ENCODE measurements around the gene RNASEH2A.

Gene RNASEH2A

DNA sequence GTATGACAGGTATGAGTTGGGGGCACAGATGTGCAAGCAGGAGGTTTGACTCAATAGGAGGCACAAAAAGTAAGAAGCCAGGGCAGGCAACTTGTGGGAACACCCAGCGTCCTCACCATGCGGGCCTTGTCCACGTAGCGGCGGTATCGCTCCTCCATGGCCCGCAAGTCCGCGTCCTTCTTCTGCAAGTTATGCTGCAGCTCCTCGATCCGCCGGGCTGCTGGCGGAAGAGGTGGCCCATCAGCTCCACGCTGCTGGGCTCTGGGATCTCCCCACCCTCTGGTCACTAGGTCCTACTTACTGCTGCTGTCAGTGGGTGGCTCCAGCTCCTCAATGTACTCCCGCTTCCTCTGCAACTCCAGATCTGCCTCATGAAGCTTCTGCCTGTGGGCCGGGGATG lies 41.7 kb upstream of the RNASEH2A start:
- TF ChIP-seq, protein P1, sequence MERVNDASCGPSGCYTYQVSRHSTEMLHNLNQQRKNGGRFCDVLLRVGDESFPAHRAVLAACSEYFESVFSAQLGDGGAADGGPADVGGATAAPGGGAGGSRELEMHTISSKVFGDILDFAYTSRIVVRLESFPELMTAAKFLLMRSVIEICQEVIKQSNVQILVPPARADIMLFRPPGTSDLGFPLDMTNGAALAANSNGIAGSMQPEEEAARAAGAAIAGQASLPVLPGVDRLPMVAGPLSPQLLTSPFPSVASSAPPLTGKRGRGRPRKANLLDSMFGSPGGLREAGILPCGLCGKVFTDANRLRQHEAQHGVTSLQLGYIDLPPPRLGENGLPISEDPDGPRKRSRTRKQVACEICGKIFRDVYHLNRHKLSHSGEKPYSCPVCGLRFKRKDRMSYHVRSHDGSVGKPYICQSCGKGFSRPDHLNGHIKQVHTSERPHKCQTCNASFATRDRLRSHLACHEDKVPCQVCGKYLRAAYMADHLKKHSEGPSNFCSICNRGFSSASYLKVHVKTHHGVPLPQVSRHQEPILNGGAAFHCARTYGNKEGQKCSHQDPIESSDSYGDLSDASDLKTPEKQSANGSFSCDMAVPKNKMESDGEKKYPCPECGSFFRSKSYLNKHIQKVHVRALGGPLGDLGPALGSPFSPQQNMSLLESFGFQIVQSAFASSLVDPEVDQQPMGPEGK (CRISPR knock-in tag; IDR thresholded peaks at IDR 0.05; ENCODE audit: borderline replicate concordance) = no peak
- TF ChIP-seq ZNF70 (CRISPR knock-in tag; IDR thresholded peaks at IDR 0.05) (no peak), ZC3H10 (CRISPR knock-in tag; IDR thresholded peaks at IDR 0.05) (no peak), BACH2 (CRISPR knock-in tag; IDR thresholded peaks at IDR 0.05; ENCODE audit: borderline replicate concordance) (no peak), ESRRG (CRISPR knock-in tag; IDR thresholded peaks at IDR 0.05) (no peak), ISL1 (CRISPR knock-in tag; IDR thresholded peaks at IDR 0.05) (no peak), ZFP3 (CRISPR knock-in tag; IDR thresholded peaks at IDR 0.05) (no peak), GLIS3 (CRISPR knock-in tag; IDR thresholded peaks at IDR 0.05) (no peak), OSR1 (CRISPR knock-in tag; IDR thresholded peaks at IDR 0.05) (no peak), PPARA (CRISPR knock-in tag; IDR thresholded peaks at IDR 0.05; ENCODE audit: borderline replicate concordance) (no peak), SNAI2 (CRISPR knock-in tag; IDR thresholded peaks at IDR 0.05) (no peak)
- TF ChIP-seq, protein P2, sequence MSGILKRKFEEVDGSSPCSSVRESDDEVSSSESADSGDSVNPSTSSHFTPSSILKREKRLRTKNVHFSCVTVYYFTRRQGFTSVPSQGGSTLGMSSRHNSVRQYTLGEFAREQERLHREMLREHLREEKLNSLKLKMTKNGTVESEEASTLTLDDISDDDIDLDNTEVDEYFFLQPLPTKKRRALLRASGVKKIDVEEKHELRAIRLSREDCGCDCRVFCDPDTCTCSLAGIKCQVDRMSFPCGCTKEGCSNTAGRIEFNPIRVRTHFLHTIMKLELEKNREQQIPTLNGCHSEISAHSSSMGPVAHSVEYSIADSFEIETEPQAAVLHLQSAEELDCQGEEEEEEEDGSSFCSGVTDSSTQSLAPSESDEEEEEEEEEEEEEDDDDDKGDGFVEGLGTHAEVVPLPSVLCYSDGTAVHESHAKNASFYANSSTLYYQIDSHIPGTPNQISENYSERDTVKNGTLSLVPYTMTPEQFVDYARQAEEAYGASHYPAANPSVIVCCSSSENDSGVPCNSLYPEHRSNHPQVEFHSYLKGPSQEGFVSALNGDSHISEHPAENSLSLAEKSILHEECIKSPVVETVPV (CRISPR knock-in tag; IDR thresholded peaks at IDR 0.05) = no peak
- TF ChIP-seq, protein P3, sequence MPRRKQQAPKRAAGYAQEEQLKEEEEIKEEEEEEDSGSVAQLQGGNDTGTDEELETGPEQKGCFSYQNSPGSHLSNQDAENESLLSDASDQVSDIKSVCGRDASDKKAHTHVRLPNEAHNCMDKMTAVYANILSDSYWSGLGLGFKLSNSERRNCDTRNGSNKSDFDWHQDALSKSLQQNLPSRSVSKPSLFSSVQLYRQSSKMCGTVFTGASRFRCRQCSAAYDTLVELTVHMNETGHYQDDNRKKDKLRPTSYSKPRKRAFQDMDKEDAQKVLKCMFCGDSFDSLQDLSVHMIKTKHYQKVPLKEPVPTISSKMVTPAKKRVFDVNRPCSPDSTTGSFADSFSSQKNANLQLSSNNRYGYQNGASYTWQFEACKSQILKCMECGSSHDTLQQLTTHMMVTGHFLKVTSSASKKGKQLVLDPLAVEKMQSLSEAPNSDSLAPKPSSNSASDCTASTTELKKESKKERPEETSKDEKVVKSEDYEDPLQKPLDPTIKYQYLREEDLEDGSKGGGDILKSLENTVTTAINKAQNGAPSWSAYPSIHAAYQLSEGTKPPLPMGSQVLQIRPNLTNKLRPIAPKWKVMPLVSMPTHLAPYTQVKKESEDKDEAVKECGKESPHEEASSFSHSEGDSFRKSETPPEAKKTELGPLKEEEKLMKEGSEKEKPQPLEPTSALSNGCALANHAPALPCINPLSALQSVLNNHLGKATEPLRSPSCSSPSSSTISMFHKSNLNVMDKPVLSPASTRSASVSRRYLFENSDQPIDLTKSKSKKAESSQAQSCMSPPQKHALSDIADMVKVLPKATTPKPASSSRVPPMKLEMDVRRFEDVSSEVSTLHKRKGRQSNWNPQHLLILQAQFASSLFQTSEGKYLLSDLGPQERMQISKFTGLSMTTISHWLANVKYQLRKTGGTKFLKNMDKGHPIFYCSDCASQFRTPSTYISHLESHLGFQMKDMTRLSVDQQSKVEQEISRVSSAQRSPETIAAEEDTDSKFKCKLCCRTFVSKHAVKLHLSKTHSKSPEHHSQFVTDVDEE (CRISPR knock-in tag; IDR thresholded peaks at IDR 0.05) = no peak
- ATAC-seq = no peak

DNA sequence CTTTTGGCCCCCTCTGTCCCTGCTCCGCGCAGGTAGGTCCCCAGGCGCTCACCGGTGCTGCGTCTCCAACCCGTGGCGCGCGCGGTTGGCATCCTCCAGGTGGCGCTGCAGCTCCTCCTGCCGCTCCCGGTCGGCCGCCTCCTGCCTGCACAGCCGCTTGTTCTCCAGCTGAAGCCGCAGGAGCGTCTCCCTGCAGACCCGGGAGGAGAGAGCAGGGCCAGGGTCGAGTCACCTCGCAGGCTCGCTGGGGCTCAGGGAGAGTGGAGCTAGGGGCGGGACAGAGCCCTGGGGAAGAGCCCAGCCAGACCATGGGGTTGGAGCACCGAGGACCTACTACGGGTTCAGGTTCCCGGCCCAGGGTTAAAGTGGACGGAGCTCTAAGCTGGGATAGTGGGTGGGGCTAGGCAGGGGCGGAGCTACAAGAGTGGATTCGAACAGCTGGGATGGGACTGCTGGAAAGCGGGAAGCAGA lies 40.3 kb upstream of the RNASEH2A start:
- no peak for ATAC-seq
- TF ChIP-seq ZNF565 (CRISPR knock-in tag; conservative IDR thresholded peaks at IDR 0.05; ENCODE audit: low read depth) (no peak), OSR1 (CRISPR knock-in tag; IDR thresholded peaks at IDR 0.05) (no peak), GLIS3 (CRISPR knock-in tag; IDR thresholded peaks at IDR 0.05) (no peak), BACH2 (CRISPR knock-in tag; IDR thresholded peaks at IDR 0.05; ENCODE audit: borderline replicate concordance) (no peak), ZC3H10 (CRISPR knock-in tag; IDR thresholded peaks at IDR 0.05) (no peak), ESRRG (CRISPR knock-in tag; IDR thresholded peaks at IDR 0.05) (no peak), PPARA (CRISPR knock-in tag; IDR thresholded peaks at IDR 0.05; ENCODE audit: borderline replicate concordance) (no peak), ZFP3 (CRISPR knock-in tag; IDR thresholded peaks at IDR 0.05) (no peak), ZFP30 (CRISPR knock-in tag; IDR thresholded peaks at IDR 0.05) (no peak), RARB (CRISPR knock-in tag; IDR thresholded peaks at IDR 0.05) (no peak), ISL1 (CRISPR knock-in tag; IDR thresholded peaks at IDR 0.05) (no peak), TCF4 (CRISPR knock-in tag; IDR thresholded peaks at IDR 0.05; ENCODE audit: borderline replicate concordance) (no peak), ZNF70 (CRISPR knock-in tag; IDR thresholded peaks at IDR 0.05) (no peak)
- TF ChIP-seq, protein P1 (CRISPR knock-in tag; IDR thresholded peaks at IDR 0.05; ENCODE audit: borderline replicate concordance) = no peak
- TF ChIP-seq, protein P4, sequence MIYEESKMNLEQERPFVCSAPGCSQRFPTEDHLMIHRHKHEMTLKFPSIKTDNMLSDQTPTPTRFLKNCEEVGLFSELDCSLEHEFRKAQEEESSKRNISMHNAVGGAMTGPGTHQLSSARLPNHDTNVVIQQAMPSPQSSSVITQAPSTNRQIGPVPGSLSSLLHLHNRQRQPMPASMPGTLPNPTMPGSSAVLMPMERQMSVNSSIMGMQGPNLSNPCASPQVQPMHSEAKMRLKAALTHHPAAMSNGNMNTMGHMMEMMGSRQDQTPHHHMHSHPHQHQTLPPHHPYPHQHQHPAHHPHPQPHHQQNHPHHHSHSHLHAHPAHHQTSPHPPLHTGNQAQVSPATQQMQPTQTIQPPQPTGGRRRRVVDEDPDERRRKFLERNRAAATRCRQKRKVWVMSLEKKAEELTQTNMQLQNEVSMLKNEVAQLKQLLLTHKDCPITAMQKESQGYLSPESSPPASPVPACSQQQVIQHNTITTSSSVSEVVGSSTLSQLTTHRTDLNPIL (CRISPR knock-in tag; IDR thresholded peaks at IDR 0.05; ENCODE audit: low read depth) = no peak
- TF ChIP-seq, protein P5, sequence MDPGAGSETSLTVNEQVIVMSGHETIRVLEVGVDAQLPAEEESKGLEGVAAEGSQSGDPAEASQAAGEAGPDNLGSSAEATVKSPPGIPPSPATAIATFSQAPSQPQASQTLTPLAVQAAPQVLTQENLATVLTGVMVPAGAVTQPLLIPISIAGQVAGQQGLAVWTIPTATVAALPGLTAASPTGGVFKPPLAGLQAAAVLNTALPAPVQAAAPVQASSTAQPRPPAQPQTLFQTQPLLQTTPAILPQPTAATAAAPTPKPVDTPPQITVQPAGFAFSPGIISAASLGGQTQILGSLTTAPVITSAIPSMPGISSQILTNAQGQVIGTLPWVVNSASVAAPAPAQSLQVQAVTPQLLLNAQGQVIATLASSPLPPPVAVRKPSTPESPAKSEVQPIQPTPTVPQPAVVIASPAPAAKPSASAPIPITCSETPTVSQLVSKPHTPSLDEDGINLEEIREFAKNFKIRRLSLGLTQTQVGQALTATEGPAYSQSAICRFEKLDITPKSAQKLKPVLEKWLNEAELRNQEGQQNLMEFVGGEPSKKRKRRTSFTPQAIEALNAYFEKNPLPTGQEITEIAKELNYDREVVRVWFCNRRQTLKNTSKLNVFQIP (CRISPR knock-in tag; IDR thresholded peaks at IDR 0.05; ENCODE audit: borderline replicate concordance, low read depth) = no peak
